ENCODE data around the gene ECI2.

Gene ECI2, protein sequence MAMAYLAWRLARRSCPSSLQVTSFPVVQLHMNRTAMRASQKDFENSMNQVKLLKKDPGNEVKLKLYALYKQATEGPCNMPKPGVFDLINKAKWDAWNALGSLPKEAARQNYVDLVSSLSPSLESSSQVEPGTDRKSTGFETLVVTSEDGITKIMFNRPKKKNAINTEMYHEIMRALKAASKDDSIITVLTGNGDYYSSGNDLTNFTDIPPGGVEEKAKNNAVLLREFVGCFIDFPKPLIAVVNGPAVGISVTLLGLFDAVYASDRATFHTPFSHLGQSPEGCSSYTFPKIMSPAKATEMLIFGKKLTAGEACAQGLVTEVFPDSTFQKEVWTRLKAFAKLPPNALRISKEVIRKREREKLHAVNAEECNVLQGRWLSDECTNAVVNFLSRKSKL

DNA sequence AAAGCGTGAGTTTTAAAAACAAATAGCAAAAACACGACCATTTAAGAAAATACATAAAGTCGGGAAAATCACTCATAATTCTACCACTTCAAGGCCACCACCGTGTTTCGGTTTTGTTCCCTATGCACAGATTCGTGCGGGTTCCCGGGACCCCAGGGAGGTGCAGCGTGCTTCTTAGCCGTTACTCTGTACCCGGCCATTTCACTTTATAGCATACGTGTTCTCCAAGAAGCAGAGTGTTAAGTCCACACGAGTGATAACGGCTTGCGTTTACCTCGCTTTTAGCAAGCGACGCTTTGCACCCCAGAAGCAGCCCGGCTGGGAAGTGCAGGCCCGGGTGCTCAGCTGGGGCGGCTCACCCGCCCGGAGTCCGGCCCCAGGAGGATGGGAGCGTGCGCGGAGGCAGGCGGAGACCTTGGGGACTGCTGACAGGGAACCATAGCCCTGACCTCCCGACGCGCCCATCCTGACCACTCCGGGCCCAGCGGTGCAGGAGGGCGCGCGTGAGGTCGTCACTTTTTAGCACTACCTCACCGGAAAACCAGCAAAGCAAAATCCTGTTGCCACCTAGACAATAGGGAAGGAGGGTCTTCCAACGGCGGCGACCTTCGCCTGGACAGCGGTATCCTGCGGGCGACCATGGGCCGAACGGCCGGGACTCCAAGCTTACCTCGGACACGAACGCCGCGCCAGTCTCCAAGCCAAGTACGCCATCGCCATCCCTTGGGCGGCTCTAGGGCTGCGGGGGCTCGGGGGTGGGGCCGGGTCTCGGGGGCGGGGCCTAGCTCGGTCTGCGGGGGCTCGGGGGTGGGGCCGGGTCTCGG is at the start of gene ECI2:
Gene ECI2, minus strand, starts transcription at position 735 of the 824 bp plus-strand sequence. Its CDS starts 15 bp downstream, at position 720.
- DNase-seq (ENCODE audit: low read depth in 1 of 2, low spot score in 1 of 2): peak; percentile 31 to 66
- in situ Hi-C loops (cut with HindIII; ENCODE audit: low pct_unique_long_range_greater_than_20kb, low sequenced_read_pairs): no loop called here
- TF ChIP-seq JUND (IDR thresholded peaks at IDR 0.05; ENCODE audit: low read depth): no peak

- in situ Hi-C loops (cut with HindIII; ENCODE audit: low pct_unique_long_range_greater_than_20kb, low sequenced_read_pairs): no loop called here
- DNase-seq (ENCODE audit: low read depth in 1 of 2, low spot score in 1 of 2): peak in 1 of 2 experiments; percentile 84
- TF ChIP-seq JUND (IDR thresholded peaks at IDR 0.05; ENCODE audit: low read depth): no peak
Observed at GRCh38 chr6:4180652-4181255, 45.4 kb upstream of the ECI2 start.

GRCh38 chr6:4179960-4180651 is 44.7 kb upstream of the ECI2 start:
- DNase-seq (ENCODE audit: low read depth in 1 of 2, low spot score in 1 of 2): no peak
- in situ Hi-C loops (cut with HindIII; ENCODE audit: low pct_unique_long_range_greater_than_20kb, low sequenced_read_pairs): no loop called here
- TF ChIP-seq JUND (IDR thresholded peaks at IDR 0.05; ENCODE audit: low read depth): no peak

DNA sequence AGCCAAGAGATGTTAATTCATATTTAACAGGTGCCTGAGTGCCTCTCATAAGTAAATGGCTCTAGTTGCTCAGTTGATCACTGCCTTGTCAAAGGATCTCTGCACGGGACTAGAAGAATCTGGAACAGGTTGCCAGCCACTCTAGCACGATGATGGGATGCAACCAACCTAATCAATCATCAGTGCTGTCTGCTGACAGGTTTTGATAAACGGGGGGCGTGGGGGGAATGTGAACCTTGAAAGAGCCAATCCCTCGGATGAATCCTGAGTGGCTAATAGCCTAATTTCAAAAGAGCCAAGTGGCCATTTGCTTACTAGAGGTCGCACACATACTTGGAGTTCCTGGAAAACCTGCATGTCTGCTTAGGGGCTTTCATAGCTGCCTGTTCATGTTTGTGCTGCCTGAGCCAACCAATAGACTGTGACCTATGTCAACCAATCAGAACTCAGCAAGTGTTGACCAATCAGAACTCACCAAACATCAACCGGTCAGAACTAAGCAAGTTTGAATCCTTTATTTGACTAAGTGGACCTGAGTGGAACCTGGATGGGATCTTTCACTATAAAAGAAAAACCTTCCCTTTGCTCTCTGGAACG is 43.5 kb upstream of the ECI2 start:
- TF ChIP-seq JUND (IDR thresholded peaks at IDR 0.05; ENCODE audit: low read depth): no peak
- peak in 1 of 2 experiments; percentile 75 for DNase-seq (ENCODE audit: low read depth in 1 of 2, low spot score in 1 of 2)
- in situ Hi-C loops (cut with HindIII; ENCODE audit: low pct_unique_long_range_greater_than_20kb, low sequenced_read_pairs): no loop called here

DNA sequence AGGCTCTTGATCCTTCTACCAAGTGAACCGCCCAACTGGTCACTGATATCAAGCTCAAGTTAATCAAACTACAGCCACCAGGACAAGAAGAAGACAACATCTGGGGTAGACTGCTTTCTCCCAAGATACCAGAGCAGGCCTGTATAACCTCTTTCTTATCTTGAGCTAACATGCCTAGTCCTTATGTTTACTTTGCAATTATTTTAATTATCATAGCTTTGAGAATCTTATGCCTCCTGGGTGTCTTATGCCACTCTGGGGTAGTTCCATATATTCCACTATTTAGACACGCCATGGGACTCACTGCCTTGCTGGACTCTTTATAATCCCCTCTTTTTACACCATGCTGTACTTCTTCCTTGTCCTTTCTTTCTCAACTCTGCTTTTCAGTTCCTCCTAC is 41.5 kb upstream of the ECI2 start:
- no peak for TF ChIP-seq JUND (IDR thresholded peaks at IDR 0.05; ENCODE audit: low read depth)
- no peak for DNase-seq (ENCODE audit: low read depth in 1 of 2, low spot score in 1 of 2)
- in situ Hi-C loops (cut with HindIII; ENCODE audit: low pct_unique_long_range_greater_than_20kb, low sequenced_read_pairs): no loop called here

DNA sequence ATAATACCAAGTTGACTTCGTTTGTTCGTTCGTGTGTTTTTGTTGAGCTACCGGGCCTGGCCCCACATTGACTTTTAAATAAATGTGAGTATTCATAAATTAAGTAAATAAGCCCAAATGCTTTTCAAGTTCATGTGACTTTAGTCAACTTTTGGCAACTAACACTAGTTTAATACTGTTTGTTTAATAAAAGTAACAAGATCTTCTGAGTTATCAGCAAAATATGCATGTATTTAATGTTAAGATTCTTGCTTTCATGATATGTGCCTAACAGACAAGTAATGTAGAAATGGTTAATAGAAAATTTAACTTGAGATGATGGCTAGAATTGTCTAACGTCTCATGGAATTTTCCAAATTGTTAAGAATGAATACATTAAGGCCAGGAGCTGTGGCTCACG is 38.7 kb upstream of the ECI2 start:
- TF ChIP-seq JUND (IDR thresholded peaks at IDR 0.05; ENCODE audit: low read depth): no peak
- no peak for DNase-seq (ENCODE audit: low read depth in 1 of 2, low spot score in 1 of 2)
- in situ Hi-C loops (cut with HindIII; ENCODE audit: low pct_unique_long_range_greater_than_20kb, low sequenced_read_pairs): no loop called here

DNA sequence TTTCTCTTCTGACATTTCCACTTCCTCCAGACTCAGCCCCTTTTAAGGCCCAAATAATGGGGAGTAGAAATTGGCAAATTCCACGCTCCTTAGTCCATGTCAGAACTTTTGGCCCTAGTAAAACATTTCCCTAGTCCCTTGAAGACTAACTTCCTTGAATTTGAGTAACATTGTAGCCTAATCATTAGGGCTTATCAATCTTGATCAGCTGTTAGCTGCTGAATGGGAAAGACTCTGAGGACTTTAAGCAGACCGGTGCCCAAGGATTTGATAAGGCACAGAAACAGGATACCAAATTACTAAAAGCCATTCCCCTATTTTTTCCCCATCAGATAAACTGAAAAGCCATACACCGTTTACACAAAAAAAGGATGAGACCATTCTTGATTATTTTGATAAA is 37.0 kb upstream of the ECI2 start:
- in situ Hi-C loops (cut with HindIII; ENCODE audit: low pct_unique_long_range_greater_than_20kb, low sequenced_read_pairs): no loop called here
- TF ChIP-seq JUND (IDR thresholded peaks at IDR 0.05; ENCODE audit: low read depth): no peak
- no peak for DNase-seq (ENCODE audit: low read depth in 1 of 2, low spot score in 1 of 2)

DNA sequence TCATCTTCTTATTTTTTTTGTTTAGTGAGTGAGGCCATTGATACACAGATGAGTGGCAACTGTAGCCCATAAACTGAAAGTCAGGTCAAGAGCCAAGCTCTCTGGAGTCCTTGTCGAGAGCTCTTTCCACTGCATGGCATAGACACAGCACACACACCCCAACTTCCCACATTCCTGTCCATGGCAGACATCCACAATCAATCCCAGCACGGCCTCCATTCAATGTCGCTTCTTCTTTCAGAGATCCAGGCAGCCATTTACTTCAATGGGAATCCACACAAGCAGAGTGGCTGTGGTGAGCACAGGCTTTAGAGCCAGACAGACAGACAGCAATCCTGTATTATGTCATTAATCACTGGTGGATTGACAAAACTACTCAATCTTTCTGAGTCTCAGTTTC is 34.9 kb upstream of the ECI2 start:
- DNase-seq (ENCODE audit: low read depth in 1 of 2, low spot score in 1 of 2): no peak
- in situ Hi-C loops (cut with HindIII; ENCODE audit: low pct_unique_long_range_greater_than_20kb, low sequenced_read_pairs): no loop called here
- no peak for TF ChIP-seq JUND (IDR thresholded peaks at IDR 0.05; ENCODE audit: low read depth)

DNA sequence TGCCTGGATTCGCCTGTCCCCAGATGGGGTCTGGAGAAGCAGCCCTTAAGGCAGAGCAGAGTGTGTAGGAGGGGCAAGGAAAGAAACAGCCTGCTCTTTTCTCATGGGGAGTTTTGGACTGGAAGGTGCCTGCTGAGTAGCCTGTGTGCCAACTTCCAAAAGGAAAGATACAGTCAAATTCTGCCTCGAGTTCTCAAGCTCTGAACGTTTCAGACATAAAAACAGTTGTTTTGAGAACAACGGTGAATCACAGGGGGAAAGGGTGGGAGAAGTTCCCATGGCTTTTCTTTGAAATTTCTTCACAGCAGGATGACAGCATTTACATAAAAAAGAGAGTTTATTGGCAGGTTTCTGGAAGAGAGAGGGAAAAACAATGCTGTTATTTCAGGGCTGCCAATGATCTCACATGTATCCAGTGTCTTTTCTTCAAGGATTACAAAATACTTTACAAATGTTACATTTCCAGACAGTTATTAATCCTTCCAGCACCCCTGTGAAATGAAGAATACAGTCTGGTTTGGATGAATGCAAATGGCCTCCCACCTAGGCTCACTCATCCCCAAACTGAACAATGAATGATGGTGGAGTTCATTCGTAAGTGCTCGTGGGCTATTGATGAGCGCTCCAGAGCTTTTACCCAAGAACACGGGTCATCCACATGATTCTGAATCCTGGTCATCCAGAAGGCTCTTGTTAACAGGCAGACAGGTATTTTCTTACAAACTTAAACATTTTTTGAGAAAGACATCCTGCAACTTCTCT is 33.8 kb upstream of the ECI2 start:
- in situ Hi-C loops (cut with HindIII; ENCODE audit: low pct_unique_long_range_greater_than_20kb, low sequenced_read_pairs): no loop called here
- no peak for DNase-seq (ENCODE audit: low read depth in 1 of 2, low spot score in 1 of 2)

GRCh38 chr6:4167833-4168232 is 32.5 kb upstream of the ECI2 start:
- in situ Hi-C loops (cut with HindIII; ENCODE audit: low pct_unique_long_range_greater_than_20kb, low sequenced_read_pairs): no loop called here
- TF ChIP-seq JUND (IDR thresholded peaks at IDR 0.05; ENCODE audit: low read depth): no peak
- DNase-seq (ENCODE audit: low read depth in 1 of 2, low spot score in 1 of 2): no peak

More for the DNA sequence above, 33.8 kb upstream of the ECI2 start:
- no peak for TF ChIP-seq JUND (IDR thresholded peaks at IDR 0.05; ENCODE audit: low read depth)

DNA sequence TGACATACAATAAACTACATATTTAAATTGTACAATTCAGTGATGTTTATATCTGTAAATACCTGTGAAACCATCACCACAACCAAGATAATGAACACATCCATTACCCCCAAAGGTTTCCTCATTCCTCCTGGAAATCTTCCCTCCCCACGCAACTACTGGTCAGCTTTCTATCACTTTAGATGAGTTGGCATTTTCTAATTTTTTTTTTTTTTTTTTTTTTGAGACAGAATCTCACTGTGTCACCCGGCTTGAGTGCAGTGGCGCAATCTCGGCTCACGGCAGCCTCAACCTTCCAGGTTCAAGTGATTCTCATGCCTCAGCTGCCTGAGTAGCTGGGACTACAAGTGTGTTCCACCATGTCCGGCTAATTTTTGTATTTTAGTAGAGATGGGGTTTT is 31.7 kb upstream of the ECI2 start:
- DNase-seq (ENCODE audit: low read depth in 1 of 2, low spot score in 1 of 2): no peak
- no peak for TF ChIP-seq JUND (IDR thresholded peaks at IDR 0.05; ENCODE audit: low read depth)
- in situ Hi-C loops (cut with HindIII; ENCODE audit: low pct_unique_long_range_greater_than_20kb, low sequenced_read_pairs): no loop called here

Data from T47D (cell line).